ENCODE data around the gene TCN2.

TCN2 gene

DNA sequence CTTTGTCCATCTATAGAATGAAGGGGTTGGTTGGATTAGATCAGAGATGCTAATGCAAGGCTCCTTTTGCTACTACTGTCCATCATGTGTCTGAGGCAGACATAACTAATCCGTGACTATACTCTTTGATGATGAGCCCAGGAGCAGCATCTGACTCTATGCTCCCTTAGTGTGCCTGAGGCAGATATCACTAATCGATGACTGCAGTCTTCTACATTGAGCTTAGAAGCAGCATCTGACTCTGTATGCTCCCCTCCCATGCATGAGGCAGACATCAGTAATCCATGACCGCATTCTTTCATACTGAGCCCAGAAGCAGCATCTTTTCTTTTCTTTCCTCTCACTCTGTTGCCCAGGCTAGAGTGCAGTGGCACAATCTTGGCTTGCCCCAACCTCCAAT, 4.2 kb downstream of the TCN2 start:
- TF ChIP-seq FOXP2 (optimal IDR thresholded peaks at IDR 0.05; ENCODE audit: borderline replicate concordance, extremely low read depth, extremely low read length, insufficient read depth) (no peak), SIN3A (IDR thresholded peaks at IDR 0.05; ENCODE audit: borderline replicate concordance, insufficient read depth, low read length) (no peak), POLR2AphosphoS5 (IDR thresholded peaks at IDR 0.05; ENCODE audit: low read depth, low read length) (no peak), TAF1 (IDR thresholded peaks at IDR 0.05; ENCODE audit: borderline replicate concordance, insufficient read depth, low read length) (no peak)
- TF ChIP-seq, protein P1, sequence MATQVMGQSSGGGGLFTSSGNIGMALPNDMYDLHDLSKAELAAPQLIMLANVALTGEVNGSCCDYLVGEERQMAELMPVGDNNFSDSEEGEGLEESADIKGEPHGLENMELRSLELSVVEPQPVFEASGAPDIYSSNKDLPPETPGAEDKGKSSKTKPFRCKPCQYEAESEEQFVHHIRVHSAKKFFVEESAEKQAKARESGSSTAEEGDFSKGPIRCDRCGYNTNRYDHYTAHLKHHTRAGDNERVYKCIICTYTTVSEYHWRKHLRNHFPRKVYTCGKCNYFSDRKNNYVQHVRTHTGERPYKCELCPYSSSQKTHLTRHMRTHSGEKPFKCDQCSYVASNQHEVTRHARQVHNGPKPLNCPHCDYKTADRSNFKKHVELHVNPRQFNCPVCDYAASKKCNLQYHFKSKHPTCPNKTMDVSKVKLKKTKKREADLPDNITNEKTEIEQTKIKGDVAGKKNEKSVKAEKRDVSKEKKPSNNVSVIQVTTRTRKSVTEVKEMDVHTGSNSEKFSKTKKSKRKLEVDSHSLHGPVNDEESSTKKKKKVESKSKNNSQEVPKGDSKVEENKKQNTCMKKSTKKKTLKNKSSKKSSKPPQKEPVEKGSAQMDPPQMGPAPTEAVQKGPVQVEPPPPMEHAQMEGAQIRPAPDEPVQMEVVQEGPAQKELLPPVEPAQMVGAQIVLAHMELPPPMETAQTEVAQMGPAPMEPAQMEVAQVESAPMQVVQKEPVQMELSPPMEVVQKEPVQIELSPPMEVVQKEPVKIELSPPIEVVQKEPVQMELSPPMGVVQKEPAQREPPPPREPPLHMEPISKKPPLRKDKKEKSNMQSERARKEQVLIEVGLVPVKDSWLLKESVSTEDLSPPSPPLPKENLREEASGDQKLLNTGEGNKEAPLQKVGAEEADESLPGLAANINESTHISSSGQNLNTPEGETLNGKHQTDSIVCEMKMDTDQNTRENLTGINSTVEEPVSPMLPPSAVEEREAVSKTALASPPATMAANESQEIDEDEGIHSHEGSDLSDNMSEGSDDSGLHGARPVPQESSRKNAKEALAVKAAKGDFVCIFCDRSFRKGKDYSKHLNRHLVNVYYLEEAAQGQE (IDR thresholded peaks at IDR 0.05; ENCODE audit: insufficient read depth in 1 of 2, low read depth in 2 of 2, low read length in 2 of 2): no peak

DNA sequence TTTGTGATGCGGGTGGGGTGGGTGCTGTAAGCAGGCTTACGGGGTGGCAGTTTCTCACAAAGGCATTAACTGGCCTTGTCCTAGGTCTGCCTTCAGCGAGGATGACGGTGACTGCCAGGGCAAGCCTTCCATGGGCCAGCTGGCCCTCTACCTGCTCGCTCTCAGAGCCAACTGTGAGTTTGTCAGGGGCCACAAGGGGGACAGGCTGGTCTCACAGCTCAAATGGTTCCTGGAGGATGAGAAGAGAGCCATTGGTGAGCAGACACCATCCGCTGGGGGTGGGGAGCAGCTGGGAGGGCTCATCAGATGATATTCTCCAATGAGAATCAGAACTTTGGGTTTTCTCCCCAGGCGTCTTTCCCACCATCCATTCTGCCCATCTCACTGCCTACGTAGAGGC, 5.8 kb downstream of the TCN2 start:
- TF ChIP-seq, protein P1 (IDR thresholded peaks at IDR 0.05; ENCODE audit: insufficient read depth in 1 of 2, low read depth in 2 of 2, low read length in 2 of 2): no peak
- TF ChIP-seq TAF1 (IDR thresholded peaks at IDR 0.05; ENCODE audit: borderline replicate concordance, insufficient read depth, low read length) (no peak), POLR2AphosphoS5 (IDR thresholded peaks at IDR 0.05; ENCODE audit: low read depth, low read length) (no peak), SIN3A (IDR thresholded peaks at IDR 0.05; ENCODE audit: borderline replicate concordance, insufficient read depth, low read length) (no peak), FOXP2 (optimal IDR thresholded peaks at IDR 0.05; ENCODE audit: borderline replicate concordance, extremely low read depth, extremely low read length, insufficient read depth) (no peak)

DNA sequence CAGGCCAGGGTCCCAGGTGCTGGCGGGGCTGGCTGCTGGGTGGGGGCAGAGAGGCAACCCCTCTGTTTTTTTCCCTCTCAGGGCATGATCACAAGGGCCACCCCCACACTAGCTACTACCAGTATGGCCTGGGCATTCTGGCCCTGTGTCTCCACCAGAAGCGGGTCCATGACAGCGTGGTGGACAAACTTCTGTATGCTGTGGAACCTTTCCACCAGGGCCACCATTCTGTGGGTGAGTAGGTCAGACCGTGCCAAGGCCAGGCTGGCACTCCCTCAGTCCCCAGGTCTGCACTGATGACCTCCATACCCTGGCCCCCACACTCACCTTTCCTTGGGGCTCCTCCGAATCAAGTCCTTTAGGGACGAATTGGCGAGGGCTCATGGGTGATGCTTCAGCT, 7.3 kb downstream of the TCN2 start:
- TF ChIP-seq FOXP2 (optimal IDR thresholded peaks at IDR 0.05; ENCODE audit: borderline replicate concordance, extremely low read depth, extremely low read length, insufficient read depth): no peak
- no peak for TF ChIP-seq TAF1 (IDR thresholded peaks at IDR 0.05; ENCODE audit: borderline replicate concordance, insufficient read depth, low read length)

DNA sequence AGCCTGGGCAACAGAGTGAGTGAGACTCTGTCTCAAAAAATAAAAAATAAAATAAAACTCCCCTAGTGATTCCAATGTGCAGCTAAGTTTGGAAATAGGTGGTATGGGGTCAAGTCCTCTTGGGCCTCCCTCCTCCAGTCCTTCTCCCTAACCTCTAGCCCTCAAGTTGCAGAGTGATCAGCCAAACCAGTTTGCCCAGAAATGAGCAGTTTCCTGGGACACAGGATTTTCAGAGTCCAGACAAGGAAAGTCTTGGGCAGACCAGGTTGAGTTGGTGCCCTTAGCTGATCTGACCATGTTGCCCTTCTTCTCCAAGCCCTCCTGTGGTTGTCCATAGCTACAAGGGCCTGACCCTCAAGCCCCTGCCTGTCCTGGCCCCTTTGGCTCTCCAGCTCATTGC, 7.9 kb downstream of the TCN2 start:
- TF ChIP-seq SIN3A (IDR thresholded peaks at IDR 0.05; ENCODE audit: borderline replicate concordance, insufficient read depth, low read length) (no peak), FOXP2 (optimal IDR thresholded peaks at IDR 0.05; ENCODE audit: borderline replicate concordance, extremely low read depth, extremely low read length, insufficient read depth) (no peak), POLR2AphosphoS5 (IDR thresholded peaks at IDR 0.05; ENCODE audit: low read depth, low read length) (no peak), TAF1 (IDR thresholded peaks at IDR 0.05; ENCODE audit: borderline replicate concordance, insufficient read depth, low read length) (no peak)
- TF ChIP-seq, protein P1 (IDR thresholded peaks at IDR 0.05; ENCODE audit: insufficient read depth in 1 of 2, low read depth in 2 of 2, low read length in 2 of 2): no peak

DNA sequence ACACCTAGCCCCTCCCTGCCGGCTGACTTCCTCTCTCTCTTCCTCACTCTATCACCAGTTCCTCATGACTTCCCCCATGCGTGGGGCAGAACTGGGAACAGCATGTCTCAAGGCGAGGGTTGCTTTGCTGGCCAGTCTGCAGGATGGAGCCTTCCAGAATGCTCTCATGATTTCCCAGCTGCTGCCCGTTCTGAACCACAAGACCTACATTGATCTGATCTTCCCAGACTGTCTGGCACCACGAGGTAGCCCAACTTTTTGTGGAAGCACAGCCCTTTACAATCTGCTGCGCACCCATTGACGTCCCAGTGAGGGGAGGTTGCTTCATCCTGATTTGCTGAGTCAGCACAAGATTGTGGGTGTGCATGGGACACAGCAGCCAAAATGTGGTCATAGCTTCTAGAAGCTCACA, 8.6 kb downstream of the TCN2 start:
- TF ChIP-seq FOXP2 (optimal IDR thresholded peaks at IDR 0.05; ENCODE audit: borderline replicate concordance, extremely low read depth, extremely low read length, insufficient read depth) (no peak), SIN3A (IDR thresholded peaks at IDR 0.05; ENCODE audit: borderline replicate concordance, insufficient read depth, low read length) (no peak), TAF1 (IDR thresholded peaks at IDR 0.05; ENCODE audit: borderline replicate concordance, insufficient read depth, low read length) (no peak), POLR2AphosphoS5 (IDR thresholded peaks at IDR 0.05; ENCODE audit: low read depth, low read length) (no peak)
- TF ChIP-seq, protein P1 (IDR thresholded peaks at IDR 0.05; ENCODE audit: insufficient read depth in 1 of 2, low read depth in 2 of 2, low read length in 2 of 2): no peak
